SK-N-SH (cell line): Measurements from ENCODE around the gene MUC5AC. TPM values are rescaled to one million over a fixed set of nuclear protein-coding genes. Genes with fewer than 3 reads are reported as not detected.

ENCODE experiments used
- CTCF ChIA-PET: fragments of 300-600, 350-600 bp; formaldehyde crosslinking; extraction: SDS; loops from one replicate; lab custom pipeline; 2021; lab: Yijun Ruan, JAX
- POLR2A ChIA-PET: fragments of 350-600 bp; sonication (Branson Sonifier 250); formaldehyde crosslinking; extraction: SDS; loops from one replicate; lab custom pipeline; 2020; ENCODE audit warnings: antibody characterized with exemption, inconsistent platforms; lab: Yijun Ruan, JAX
- DNase-seq: peaks from one replicate; pipeline ENCODE4 v3.0.0; 2012
- H2AFZ ChIP-seq: fragments of 200-600 bp; sonication (generic); 2 replicates; pipeline ENCODE4 v1.8.1; 2016; ENCODE audit warnings: antibody characterized with exemption, mild to moderate bottlenecking, low read depth
- H3F3A ChIP-seq: fragments of 200-600 bp; sonication (generic); replicated peaks from 2 replicates; pipeline ENCODE3; 2016; ENCODE audit warnings: antibody characterized with exemption, mild to moderate bottlenecking; ENCODE audit not compliant: insufficient read depth
- H3K27ac ChIP-seq, 2 experiments: fragments of 200-500 bp in 1 of 2; fragments of 200-600 bp in 1 of 2; sonication (Bioruptor generic) in 1 of 2; sonication (generic), shearing (Covaris generic) in 1 of 2; 2 replicates each; pipeline versions ENCODE4 v1.5.1 to v1.6.1; 2014 to 2016; ENCODE audit warnings: low read depth in 2 of 2, inconsistent platforms in 1 of 2, low read length in 1 of 2, mild to moderate bottlenecking in 1 of 2, mixed read lengths in 1 of 2
- H3K27me3 ChIP-seq: fragments of 200-600 bp; sonication (generic), shearing (Covaris generic); 2 replicates; pipeline ENCODE4 v1.6.1; 2016; ENCODE audit warnings: mixed run types; ENCODE audit not compliant: insufficient read depth
- H3K36me3 ChIP-seq, 2 experiments: fragments of 200-500 bp in 1 of 2; fragments of 200-600 bp in 1 of 2; sonication (Bioruptor generic) in 1 of 2; sonication (generic) in 1 of 2; replicated peaks in 1 of 2; 2 replicates each; pipeline versions ENCODE3 to v1.5.1; 2014 to 2016; ENCODE audit warnings: low read length in 1 of 2, mild to moderate bottlenecking in 1 of 2; ENCODE audit not compliant: insufficient read depth in 2 of 2, control insufficient read depth in 1 of 2
- H3K4me1 ChIP-seq, 2 experiments: fragments of 200-500 bp in 1 of 2; fragments of 200-600 bp in 1 of 2; sonication (Bioruptor generic) in 1 of 2; sonication (generic), shearing (Covaris generic) in 1 of 2; 2 replicates each; pipeline versions ENCODE4 v1.5.1 to v1.6.1; 2014 to 2016; ENCODE audit warnings: low read depth in 1 of 2, low read length in 1 of 2, mixed run types in 1 of 2; ENCODE audit not compliant: insufficient read depth in 2 of 2, control insufficient read depth in 1 of 2
- H3K4me2 ChIP-seq: fragments of 200-600 bp; sonication (generic), shearing (Covaris generic); 2 replicates; pipeline ENCODE4 v1.6.1; 2017; ENCODE audit warnings: mixed run types
- H3K4me3 ChIP-seq, 2 experiments: fragments of 200-500 bp in 1 of 2; fragments of 200-600 bp in 1 of 2; sonication (Bioruptor generic) in 1 of 2; sonication (generic), shearing (Covaris generic) in 1 of 2; 2 replicates each; pipeline versions ENCODE4 v1.5.1 to v1.8.1; 2014 to 2016; ENCODE audit warnings: low read depth in 2 of 2, inconsistent platforms in 1 of 2, low read length in 1 of 2, mild to moderate bottlenecking in 1 of 2, mixed read lengths in 1 of 2, moderate library complexity in 1 of 2
- H3K79me2 ChIP-seq: fragments of 200-600 bp; sonication (generic); 2 replicates; pipeline ENCODE4 v1.8.1; 2017; ENCODE audit warnings: mild to moderate bottlenecking; ENCODE audit not compliant: insufficient read depth
- H3K9ac ChIP-seq: fragments of 200-600 bp; sonication (generic); 2 replicates; pipeline ENCODE4 v1.6.1; 2017; ENCODE audit warnings: mixed run types
- H3K9me2 ChIP-seq: fragments of 200-600 bp; sonication (generic); 2 replicates; pipeline ENCODE4 v1.6.1; 2017; ENCODE audit warnings: mixed run types
- H3K9me3 ChIP-seq: fragments of 200-600 bp; sonication (generic); 2 replicates; pipeline ENCODE4 v1.6.1; 2017; ENCODE audit warnings: mixed run types, mild to moderate bottlenecking, moderate library complexity
- H4K20me1 ChIP-seq: fragments of 200-600 bp; sonication (generic); 2 replicates; pipeline ENCODE4 v1.6.1; 2017; ENCODE audit warnings: mild to moderate bottlenecking, mixed run types; ENCODE audit not compliant: insufficient read depth
- FOXM1 ChIP-seq: IDR thresholded peaks from 2 replicates; pipeline ENCODE4 v1.4.0; 2012; ENCODE audit warnings: low read depth, mild to moderate bottlenecking
- GATA2 ChIP-seq: sonication (generic); formaldehyde crosslinking; IDR thresholded peaks from 2 replicates; pipeline ENCODE4 v1.5.0; 2020; ENCODE audit warnings: mild to moderate bottlenecking, missing genetic modification reagents
- MAX ChIP-seq: IDR thresholded peaks from 2 replicates; pipeline ENCODE4 v1.4.0; 2012; ENCODE audit warnings: low read depth
- MEF2A ChIP-seq: IDR thresholded peaks from 2 replicates; pipeline ENCODE4 v1.4.0; 2012; ENCODE audit warnings: low read depth, borderline replicate concordance
- MXI1 ChIP-seq: IDR thresholded peaks from 2 replicates; pipeline ENCODE4 v1.6.1; 2012; ENCODE audit warnings: mild to moderate bottlenecking, low read depth, low read length, improper control_type of control experiment
- NRF1 ChIP-seq: IDR thresholded peaks from 2 replicates; pipeline ENCODE4 v1.6.1; 2012; ENCODE audit warnings: low read depth, mild to moderate bottlenecking, low read length
- POLR2AphosphoS5 ChIP-seq: IDR thresholded peaks from 2 replicates; pipeline ENCODE4 v1.6.1; 2012; ENCODE audit warnings: low read depth, low read length
- REST ChIP-seq: IDR thresholded peaks from 2 replicates; pipeline ENCODE4 v1.6.1; 2012; ENCODE audit warnings: mild to moderate bottlenecking, low read depth, low read length, moderate library complexity
- RFX5 ChIP-seq: IDR thresholded peaks from 2 replicates; pipeline ENCODE4 v1.6.1; 2012; ENCODE audit warnings: mild to moderate bottlenecking, improper control_type of control experiment, low read length
- SIN3A ChIP-seq: IDR thresholded peaks from 2 replicates; pipeline ENCODE4 v1.6.1; 2012; ENCODE audit warnings: low read depth, mild to moderate bottlenecking, low read length, moderate library complexity, borderline replicate concordance
- SMC3 ChIP-seq: IDR thresholded peaks from 2 replicates; pipeline ENCODE4 v1.6.1; 2012; ENCODE audit warnings: low read depth, low read length, improper control_type of control experiment
- USF1 ChIP-seq: IDR thresholded peaks from 2 replicates; pipeline ENCODE4 v1.4.0; 2012; ENCODE audit warnings: low read depth, borderline replicate concordance
- USF2 ChIP-seq: fragments of 150-350 bp; IDR thresholded peaks from 2 replicates; pipeline ENCODE4 v1.6.1; 2017; ENCODE audit warnings: antibody characterized with exemption, low read length, low read depth, borderline replicate concordance
- WGBS: methylation state at CpG from one replicate; pipeline ENCODE4 v1.1.6; 2017; ENCODE audit warnings: low lambda C conversion rate; 5-methylcytosine and 5-hydroxymethylcytosine counted together
- polyA plus RNA-seq, 3 experiments: library from polyadenylated mRNA; depleted of rRNA; stranded (reverse); fragments of >200 nt; gene quantifications; 2 replicates each; pipeline ENCODE4 v1.2.3, GENCODE V29; 2012
- TF ChIP-seq, protein P1 (sequence below): fragments of 200-600 bp; sonication (generic); IDR thresholded peaks from 2 replicates; pipeline ENCODE4 v1.6.1; 2017; ENCODE audit warnings: antibody characterized with exemption, mild to moderate bottlenecking, moderate library complexity

The MUC5AC gene
- polyA plus RNA-seq, 1 of the 3 experiments (the other 2 are of a cell fraction): not detected

DNA sequence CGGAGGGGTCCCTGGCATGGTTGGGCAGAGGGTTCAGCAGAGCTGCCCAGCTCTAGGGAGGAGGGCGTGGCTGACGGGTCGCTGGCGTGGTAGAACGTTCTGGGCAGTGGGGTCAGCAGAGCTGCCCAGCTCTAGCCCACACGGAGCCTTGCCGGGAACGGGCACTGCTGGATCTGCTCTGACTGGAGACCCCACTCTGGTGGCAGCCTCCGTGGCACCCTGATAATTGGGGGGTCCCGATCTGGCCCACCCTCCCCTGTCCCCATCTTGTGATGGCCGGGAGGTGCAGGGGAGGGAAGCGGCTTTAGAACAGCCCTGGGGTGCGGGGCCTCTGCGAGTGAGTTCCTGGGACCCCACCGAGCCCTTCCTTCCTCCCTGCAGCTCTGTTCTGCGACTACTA lies 21.9 kb downstream of the MUC5AC start:
- no peak overlapping the region for H3K9ac ChIP-seq
- H3K4me3 ChIP-seq: no peak overlapping the region
- H3K9me3 ChIP-seq: no peaks in the 10 kb centered on the region
- no peak for DNase-seq
- no CpG with 5 or more reads among the region's 17 CpGs for WGBS
- TF ChIP-seq USF1: no peak
- TF ChIP-seq SMC3: no peak
- TF ChIP-seq NRF1: no peak
- TF ChIP-seq MAX: no peak
- TF ChIP-seq, protein P1, sequence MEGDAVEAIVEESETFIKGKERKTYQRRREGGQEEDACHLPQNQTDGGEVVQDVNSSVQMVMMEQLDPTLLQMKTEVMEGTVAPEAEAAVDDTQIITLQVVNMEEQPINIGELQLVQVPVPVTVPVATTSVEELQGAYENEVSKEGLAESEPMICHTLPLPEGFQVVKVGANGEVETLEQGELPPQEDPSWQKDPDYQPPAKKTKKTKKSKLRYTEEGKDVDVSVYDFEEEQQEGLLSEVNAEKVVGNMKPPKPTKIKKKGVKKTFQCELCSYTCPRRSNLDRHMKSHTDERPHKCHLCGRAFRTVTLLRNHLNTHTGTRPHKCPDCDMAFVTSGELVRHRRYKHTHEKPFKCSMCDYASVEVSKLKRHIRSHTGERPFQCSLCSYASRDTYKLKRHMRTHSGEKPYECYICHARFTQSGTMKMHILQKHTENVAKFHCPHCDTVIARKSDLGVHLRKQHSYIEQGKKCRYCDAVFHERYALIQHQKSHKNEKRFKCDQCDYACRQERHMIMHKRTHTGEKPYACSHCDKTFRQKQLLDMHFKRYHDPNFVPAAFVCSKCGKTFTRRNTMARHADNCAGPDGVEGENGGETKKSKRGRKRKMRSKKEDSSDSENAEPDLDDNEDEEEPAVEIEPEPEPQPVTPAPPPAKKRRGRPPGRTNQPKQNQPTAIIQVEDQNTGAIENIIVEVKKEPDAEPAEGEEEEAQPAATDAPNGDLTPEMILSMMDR: no peak
- TF ChIP-seq GATA2 (CRISPR knock-in tag): no peak
- no peak for TF ChIP-seq FOXM1
- TF ChIP-seq SIN3A: no peak
- no peak for TF ChIP-seq MEF2A
- no peak for TF ChIP-seq MXI1
- TF ChIP-seq RFX5: no peak
- TF ChIP-seq POLR2AphosphoS5: no peak
- no peak for TF ChIP-seq REST
- TF ChIP-seq USF2: no peak
- H3K4me2 ChIP-seq: no peak overlapping the region
- no peak overlapping the region for H2AFZ ChIP-seq
- no peaks in the 10 kb centered on the region for H4K20me1 ChIP-seq
- H3K79me2 ChIP-seq: no peaks in the 10 kb centered on the region
- no peaks in the 10 kb centered on the region for H3K36me3 ChIP-seq
- CTCF ChIA-PET: no interaction called here
- H3F3A ChIP-seq: no peaks in the 10 kb centered on the region
- no peaks in the 10 kb centered on the region for H3K27me3 ChIP-seq
- no peaks in the 10 kb centered on the region for H3K9me2 ChIP-seq
- H3K4me1 ChIP-seq: no peaks in the 10 kb centered on the region
- POLR2A ChIA-PET: no interaction called here
- no peak overlapping the region for H3K27ac ChIP-seq
